Upper lobe of right lung (tissue), 1 donor: ENCODE results near the gene KNOP1. TPM values are rescaled to one million over a fixed set of nuclear protein-coding genes. Genes with fewer than 3 reads are reported as not detected.
A peak's percentile ranks its signal among the peaks of the same experiment; 100 is the strongest.

Experiments used
- ATAC-seq: fragments of 200-7000 bp; cut with Tn5 transposase; one replicate; pipeline ENCODE4 v1.9.1; 2020; ENCODE audit warnings: mild to moderate bottlenecking, moderate library complexity
- DNase-seq: peaks from one replicate; pipeline ENCODE4 v3.0.0-alpha.2; 2020
- H3K27ac ChIP-seq: fragments of 200-600 bp; one replicate; pipeline ENCODE4 v1.8.0; 2022
- H3K27me3 ChIP-seq: fragments of 200-600 bp; one replicate; pipeline ENCODE4 v1.8.0; 2022; ENCODE audit warnings: mild to moderate bottlenecking
- H3K36me3 ChIP-seq: fragments of 200-600 bp; one replicate; pipeline ENCODE4 v1.8.0; 2022
- H3K4me1 ChIP-seq: fragments of 200-600 bp; one replicate; pipeline ENCODE4 v1.8.0; 2022
- H3K4me3 ChIP-seq: fragments of 200-600 bp; one replicate; pipeline ENCODE4 v1.8.0; 2022; ENCODE audit warnings: mild to moderate bottlenecking
- H3K9me3 ChIP-seq: fragments of 200-600 bp; one replicate; pipeline ENCODE4 v1.8.0; 2022
- CTCF ChIP-seq: fragments of 200-600 bp; IDR thresholded peaks from one replicate; pipeline ENCODE4 v1.8.0; 2022; ENCODE audit warnings: antibody characterized with exemption
- intact Hi-C: fragments of 100-400 bp; cut with DNase I; formaldehyde crosslinking; loops from one replicate; pipeline ENCODE4 v1.11.0; 2022
- total RNA-seq: library from RNA; stranded (reverse); fragmentation: NEBNext Ultra II Directional; extraction: Animal tissue kit (Norgen Biotek cat#: 25700); gene quantifications from one replicate; pipeline ENCODE4 v1.2.1, GENCODE V29; 2021
- donor health status: DM: no; HTN: yes; CAD: no; lungs with severe emphysema.

Gene KNOP1
- total RNA-seq, 1 donor from 2014 or later, result 12.2 TPM

GRCh38 chr16:19691161-19691711 is 26.8 kb downstream of the KNOP1 start:
- TF ChIP-seq CTCF, result no peak
- Histone ChIP-seq H3K4me1 (peaks cover 14% of the 10 kb centered on the region), H3K36me3 (peaks cover 31% of the 10 kb centered on the region), H3K27me3 (no peaks in the 10 kb centered on the region), H3K9me3 (no peaks in the 10 kb centered on the region), H3K4me3 (no peak overlapping the region), H3K27ac (peak overlapping the region; percentile 36)
- ATAC-seq, result peak; percentile 28
- no peak for DNase-seq
- intact Hi-C loops, result no loop called here

GRCh38 chr16:19690196-19690595 is 27.8 kb downstream of the KNOP1 start:
- Histone ChIP-seq H3K9me3 (no peaks in the 10 kb centered on the region), H3K4me3 (no peak overlapping the region), H3K36me3 (peaks cover 38% of the 10 kb centered on the region), H3K27ac (no peak overlapping the region), H3K4me1 (peaks cover 5% of the 10 kb centered on the region), H3K27me3 (no peaks in the 10 kb centered on the region)
- ATAC-seq, result peak; percentile 58
- DNase-seq, result peak; percentile 20
- no peak for TF ChIP-seq CTCF
- intact Hi-C loops, result no loop called here

- Histone ChIP-seq H3K27ac (no peak overlapping the region), H3K36me3 (peaks cover 42% of the 10 kb centered on the region)
Measured at GRCh38 chr16:19689342-19689741, 28.7 kb downstream of the KNOP1 start.

GRCh38 chr16:19688396-19689024 is 29.5 kb downstream of the KNOP1 start:
- Histone ChIP-seq H3K9me3 (no peaks in the 10 kb centered on the region), H3K4me1 (peaks cover 5% of the 10 kb centered on the region), H3K27me3 (no peaks in the 10 kb centered on the region), H3K36me3 (peaks cover 51% of the 10 kb centered on the region), H3K27ac (no peak overlapping the region), H3K4me3 (no peak overlapping the region)
- TF ChIP-seq CTCF, result no peak
- intact Hi-C loops, result no loop called here
- ATAC-seq, result no peak
- DNase-seq, result peak; percentile 52

More at GRCh38 chr16:19689342-19689741, 28.7 kb downstream of the KNOP1 start:
- DNase-seq (peak; percentile 6), ATAC-seq (no peak)
- intact Hi-C loops, result no loop called here
- Histone ChIP-seq H3K27me3 (no peaks in the 10 kb centered on the region), H3K4me3 (no peak overlapping the region), H3K9me3 (no peaks in the 10 kb centered on the region), H3K4me1 (peaks cover 5% of the 10 kb centered on the region)
- TF ChIP-seq CTCF, result no peak

- DNase-seq (peak; percentile 52), ATAC-seq (no peak)
- peaks cover 58% of the 10 kb centered on the region for H3K36me3 ChIP-seq
- H3K27ac ChIP-seq, result no peak overlapping the region
- H3K9me3 ChIP-seq, result no peaks in the 10 kb centered on the region
- intact Hi-C loops, result no loop called here
- H3K27me3 ChIP-seq, result no peaks in the 10 kb centered on the region
- no peak overlapping the region for H3K4me3 ChIP-seq
- TF ChIP-seq CTCF, result no peak
- H3K4me1 ChIP-seq, result peaks cover 5% of the 10 kb centered on the region
Measured at GRCh38 chr16:19687279-19687678, 30.7 kb downstream of the KNOP1 start.
